HCT116 (cell line): ENCODE data around the gene TRMT1.

Source experiments
- CBX3 ChIP-seq: IDR thresholded peaks from 2 replicates; pipeline ENCODE4 v1.6.1; 2012; ENCODE audit warnings: low read depth
- CTCF ChIP-seq, 3 experiments: fragments of 200-600 bp in 1 of 3; sonication (generic) in 1 of 3; IDR thresholded peaks in 2 of 3; conservative IDR thresholded peaks in 1 of 3; 2 replicates each; pipeline ENCODE4 v1.5.1; 2012 to 2017; ENCODE audit warnings: low read depth in 2 of 3, low read length in 2 of 3, antibody characterized with exemption in 1 of 3, borderline replicate concordance in 1 of 3, control low read depth in 1 of 3, mild to moderate bottlenecking in 1 of 3, mixed read lengths in 1 of 3, mixed run types in 1 of 3, moderate library complexity in 1 of 3; ENCODE audit not compliant: insufficient read depth in 1 of 3
- EZH2 ChIP-seq: fragments of 200-600 bp; sonication (generic); IDR thresholded peaks from 2 replicates; pipeline ENCODE4 v1.6.1; 2017; ENCODE audit warnings: antibody characterized with exemption, mixed run types
- EZH2phosphoT487 ChIP-seq: fragments of 200-600 bp; IDR thresholded peaks from 2 replicates; pipeline ENCODE4 v1.6.1; 2018; ENCODE audit warnings: antibody characterized with exemption, borderline replicate concordance
- POLR2A ChIP-seq: IDR thresholded peaks from 2 replicates; pipeline ENCODE4 v1.7.0; 2011; ENCODE audit warnings: borderline replicate concordance; ENCODE audit not compliant: insufficient read depth, insufficient read length; ENCODE audit errors: extremely low read depth
- POLR2AphosphoS5 ChIP-seq: IDR thresholded peaks from 2 replicates; pipeline ENCODE4 v1.6.1; 2011; ENCODE audit warnings: mild to moderate bottlenecking, low read depth, low read length, moderate library complexity
- ZNF274 ChIP-seq: fragments of 200-500 bp; sonication (Bioruptor generic); IDR thresholded peaks from 2 replicates; pipeline ENCODE4 v1.6.1; 2014; ENCODE audit warnings: mild to moderate bottlenecking, low read depth, low read length, inconsistent platforms
- TF ChIP-seq, protein P1 (sequence below): IDR thresholded peaks from 2 replicates; pipeline ENCODE4 v1.6.1; 2012

DNA sequence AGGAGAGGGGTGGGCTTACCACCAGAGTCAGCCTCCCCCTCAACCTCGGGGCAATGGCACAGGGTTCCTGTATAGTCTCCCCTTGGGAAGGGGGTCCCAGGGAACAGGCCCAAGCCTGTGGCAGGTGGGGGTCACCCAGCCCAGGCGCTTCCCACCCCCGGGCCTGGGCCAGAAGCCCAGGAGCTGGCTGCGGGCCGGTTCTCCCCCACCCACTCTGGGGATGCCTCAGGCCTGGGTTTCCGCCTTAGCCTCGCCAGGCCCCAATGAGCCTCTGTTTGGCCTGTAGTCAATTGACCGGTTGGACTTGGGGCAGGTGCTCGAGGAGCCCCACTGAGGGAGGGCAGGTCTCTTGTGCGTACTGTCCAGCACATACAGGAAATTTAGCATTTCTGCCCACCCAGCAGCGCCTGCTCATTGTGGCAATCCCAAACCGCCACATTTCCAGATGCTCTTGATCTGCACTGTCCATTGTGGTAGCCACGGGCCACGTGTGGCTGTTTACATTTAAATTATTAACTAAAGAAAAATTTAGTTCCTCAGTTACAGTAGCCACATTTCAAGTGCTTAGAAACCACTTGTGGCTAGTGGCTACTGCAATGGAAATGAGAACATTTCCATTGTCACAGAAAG, 23.8 kb downstream of the TRMT1 start:
- no peak for TF ChIP-seq POLR2AphosphoS5
- TF ChIP-seq EZH2phosphoT487 = no peak
- TF ChIP-seq, protein P1, sequence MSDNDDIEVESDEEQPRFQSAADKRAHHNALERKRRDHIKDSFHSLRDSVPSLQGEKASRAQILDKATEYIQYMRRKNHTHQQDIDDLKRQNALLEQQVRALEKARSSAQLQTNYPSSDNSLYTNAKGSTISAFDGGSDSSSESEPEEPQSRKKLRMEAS = no peak
- no peak for TF ChIP-seq EZH2
- no peak for TF ChIP-seq CTCF (IDR thresholded peaks at IDR 0.05 in 2 of 3, conservative IDR thresholded peaks at IDR 0.05 in 1 of 3; ENCODE audit: borderline replicate concordance in 1 of 3, insufficient read depth in 1 of 3, low read depth in 2 of 3, low read length in 2 of 3)
- TF ChIP-seq POLR2A = no peak
- no peak for TF ChIP-seq ZNF274
- no peak for TF ChIP-seq CBX3
